HepG2 (cell line): ENCODE results near the gene TCF12. TPM values are rescaled to one million over a fixed set of nuclear protein-coding genes. Genes with fewer than 3 reads are reported as not detected.
A peak's percentile ranks its signal among the peaks of the same experiment; 100 is the strongest.

Source experiments
- CREB1 ChIP-seq, 2 experiments: fragments of 450-650 bp in 1 of 2; IDR thresholded peaks; 2 replicates each; pipeline ENCODE4 v1.6.1; 2016 to 2017; ENCODE audit warnings: control low read depth in 1 of 2, mild to moderate bottlenecking in 1 of 2, missing compliant biosample characterization in 1 of 2, missing genetic modification characterization in 1 of 2
- HCFC1 ChIP-seq: fragments of 150-350 bp; IDR thresholded peaks from 2 replicates; pipeline ENCODE4 v1.6.1; 2014; ENCODE audit warnings: low read depth, low read length
- KDM6A ChIP-seq: IDR thresholded peaks from 2 replicates; pipeline ENCODE4 v1.6.1; 2016; ENCODE audit warnings: low read depth
- MEF2D ChIP-seq: sonication (generic); formaldehyde crosslinking; IDR thresholded peaks from 2 replicates; pipeline ENCODE4 v1.5.1; 2020; ENCODE audit warnings: mild to moderate bottlenecking, missing genetic modification reagents
- NCOR1 ChIP-seq: fragments of 200-600 bp; sonication (generic); IDR thresholded peaks from 2 replicates; pipeline ENCODE4 v1.7.0; 2017; ENCODE audit warnings: antibody characterized with exemption, low read length, borderline replicate concordance
- RXRA ChIP-seq: sonication (generic); formaldehyde crosslinking; IDR thresholded peaks from 2 replicates; pipeline ENCODE4 v1.5.1; 2020; ENCODE audit warnings: missing genetic modification reagents
- SKI ChIP-seq: fragments of 450-650 bp; IDR thresholded peaks from one replicate; pipeline ENCODE4 v1.6.1; 2018; ENCODE audit warnings: mild to moderate bottlenecking; ENCODE audit not compliant: partially characterized antibody
- YY1 ChIP-seq: IDR thresholded peaks from 2 replicates; pipeline ENCODE4 v1.6.1; 2011; ENCODE audit warnings: low read length, low read depth, moderate library complexity, mild to moderate bottlenecking; ENCODE audit not compliant: insufficient read depth, insufficient replicate concordance
- ZFP41 ChIP-seq: sonication (generic); formaldehyde crosslinking; IDR thresholded peaks from 2 replicates; pipeline ENCODE4 v1.4.0; 2020; ENCODE audit warnings: mild to moderate bottlenecking, missing genetic modification reagents, borderline replicate concordance
- ZNF703 ChIP-seq: sonication (generic); formaldehyde crosslinking; IDR thresholded peaks from 2 replicates; pipeline ENCODE4 v1.5.1; 2020; ENCODE audit warnings: missing genetic modification reagents, mild to moderate bottlenecking, moderate library complexity, borderline replicate concordance
- polyA plus RNA-seq, 8 experiments: library from polyadenylated mRNA; depleted of rRNA in 3 of 8; stranded (reverse) in 7 of 8; unstranded in 1 of 8; fragments of >200 nt; fragmentation: Illumina TruSeq in 4 of 8; extraction: Trizol in 4 of 8; gene quantifications; 2 replicates each; pipeline versions ENCODE4 v1.2.1 to v1.2.3, GENCODE V29; 2011 to 2016; ENCODE audit warnings: low read depth in 4 of 8, missing spikeins in 1 of 8, mixed read lengths in 1 of 8; ENCODE audit not compliant: insufficient read depth in 1 of 8
- total RNA-seq, 5 experiments: library from RNA; depleted of rRNA; stranded (reverse); fragments of >200 nt; fragmentation: Illumina TruSeq; extraction: Trizol; gene quantifications; 2 replicates each; pipeline ENCODE4 v1.2.3, GENCODE V29; 2016; ENCODE audit warnings: low read depth in 1 of 5
- TF ChIP-seq, protein P1 (sequence below), 2 experiments: sonication (generic) in 1 of 2; formaldehyde crosslinking in 1 of 2; IDR thresholded peaks; 2 replicates each; pipeline versions ENCODE4 v1.6.1 to v1.9.0; 2014 to 2022; ENCODE audit warnings: antibody characterized with exemption in 1 of 2, borderline replicate concordance in 1 of 2, inconsistent platforms in 1 of 2, low read depth in 1 of 2, missing genetic modification reagents in 1 of 2
- TF ChIP-seq, protein P2 (sequence below): IDR thresholded peaks from 2 replicates; pipeline ENCODE4 v1.6.1; 2018; ENCODE audit warnings: missing genetic modification reagents
- TF ChIP-seq, protein P3 (sequence below): sonication (generic); formaldehyde crosslinking; IDR thresholded peaks from 2 replicates; pipeline ENCODE4 v1.4.0; 2020; ENCODE audit warnings: missing genetic modification reagents, mild to moderate bottlenecking, borderline replicate concordance
- TF ChIP-seq, protein P4 (sequence below): IDR thresholded peaks from 2 replicates; pipeline ENCODE4 v1.4.0; 2020; ENCODE audit warnings: mild to moderate bottlenecking, missing genetic modification reagents

The TCF12 gene
- total and polyA plus RNA-seq, 2 of the 13 experiments (the other 11 are each of a cell fraction or from before 2014, with no cell fraction given), result 48.6 to 51.1 TPM

DNA sequence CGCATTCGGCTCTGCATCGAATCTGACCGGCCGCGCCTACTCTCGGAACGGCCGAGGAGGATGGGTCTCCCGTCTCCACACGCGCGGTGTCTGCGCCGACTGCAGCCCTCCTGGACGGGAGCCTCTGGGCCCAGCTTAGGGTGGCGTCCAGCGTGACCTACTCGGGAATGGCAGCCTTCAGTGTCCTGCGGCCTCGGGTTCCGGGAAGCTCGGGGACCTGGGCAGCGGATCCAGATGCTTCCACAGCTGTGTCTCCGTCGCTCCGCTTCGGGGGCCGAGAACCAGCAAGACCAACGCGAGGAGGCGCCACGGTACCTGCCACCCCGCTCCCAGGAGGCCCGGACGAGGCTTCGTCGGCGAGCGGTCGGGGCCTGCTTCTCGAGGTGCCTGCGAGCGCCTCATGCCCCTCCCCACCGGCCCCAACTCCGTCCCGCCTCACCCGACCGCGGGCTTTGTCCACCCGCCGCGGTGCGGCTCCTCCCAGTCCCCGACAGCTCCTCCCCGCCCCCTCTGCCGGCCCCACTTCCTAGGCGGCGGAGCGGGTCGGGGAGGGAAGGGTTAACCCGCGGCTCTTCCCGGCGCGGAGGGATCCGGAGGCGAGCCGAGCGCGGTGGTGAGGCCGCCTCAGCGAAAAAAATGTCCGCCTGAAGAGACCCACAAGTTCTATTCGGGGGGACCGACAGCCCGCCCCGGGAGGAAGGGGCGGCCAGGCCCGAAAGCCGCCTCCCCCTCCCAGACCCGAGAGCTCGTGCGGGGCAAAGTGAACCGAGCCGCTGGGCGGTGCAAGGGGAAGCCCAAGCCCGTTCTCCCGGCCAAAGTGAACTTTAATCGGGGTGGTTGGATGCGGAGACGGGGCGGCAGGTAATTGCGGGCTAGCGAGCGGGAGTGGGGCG is at the start of gene TCF12 (continued):
- TF ChIP-seq, protein P1, sequence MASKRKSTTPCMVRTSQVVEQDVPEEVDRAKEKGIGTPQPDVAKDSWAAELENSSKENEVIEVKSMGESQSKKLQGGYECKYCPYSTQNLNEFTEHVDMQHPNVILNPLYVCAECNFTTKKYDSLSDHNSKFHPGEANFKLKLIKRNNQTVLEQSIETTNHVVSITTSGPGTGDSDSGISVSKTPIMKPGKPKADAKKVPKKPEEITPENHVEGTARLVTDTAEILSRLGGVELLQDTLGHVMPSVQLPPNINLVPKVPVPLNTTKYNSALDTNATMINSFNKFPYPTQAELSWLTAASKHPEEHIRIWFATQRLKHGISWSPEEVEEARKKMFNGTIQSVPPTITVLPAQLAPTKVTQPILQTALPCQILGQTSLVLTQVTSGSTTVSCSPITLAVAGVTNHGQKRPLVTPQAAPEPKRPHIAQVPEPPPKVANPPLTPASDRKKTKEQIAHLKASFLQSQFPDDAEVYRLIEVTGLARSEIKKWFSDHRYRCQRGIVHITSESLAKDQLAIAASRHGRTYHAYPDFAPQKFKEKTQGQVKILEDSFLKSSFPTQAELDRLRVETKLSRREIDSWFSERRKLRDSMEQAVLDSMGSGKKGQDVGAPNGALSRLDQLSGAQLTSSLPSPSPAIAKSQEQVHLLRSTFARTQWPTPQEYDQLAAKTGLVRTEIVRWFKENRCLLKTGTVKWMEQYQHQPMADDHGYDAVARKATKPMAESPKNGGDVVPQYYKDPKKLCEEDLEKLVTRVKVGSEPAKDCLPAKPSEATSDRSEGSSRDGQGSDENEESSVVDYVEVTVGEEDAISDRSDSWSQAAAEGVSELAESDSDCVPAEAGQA (IDR thresholded peaks at IDR 0.05; ENCODE audit: low read depth), result peak; percentile 77; the same call in 1 of the 2 replicates
- TF ChIP-seq, protein P1 (CRISPR knock-in tag; IDR thresholded peaks at IDR 0.05; ENCODE audit: borderline replicate concordance), result no peak
- TF ChIP-seq, protein P2, sequence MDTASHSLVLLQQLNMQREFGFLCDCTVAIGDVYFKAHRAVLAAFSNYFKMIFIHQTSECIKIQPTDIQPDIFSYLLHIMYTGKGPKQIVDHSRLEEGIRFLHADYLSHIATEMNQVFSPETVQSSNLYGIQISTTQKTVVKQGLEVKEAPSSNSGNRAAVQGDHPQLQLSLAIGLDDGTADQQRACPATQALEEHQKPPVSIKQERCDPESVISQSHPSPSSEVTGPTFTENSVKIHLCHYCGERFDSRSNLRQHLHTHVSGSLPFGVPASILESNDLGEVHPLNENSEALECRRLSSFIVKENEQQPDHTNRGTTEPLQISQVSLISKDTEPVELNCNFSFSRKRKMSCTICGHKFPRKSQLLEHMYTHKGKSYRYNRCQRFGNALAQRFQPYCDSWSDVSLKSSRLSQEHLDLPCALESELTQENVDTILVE (CRISPR knock-in tag), result peak; percentile 98
- 0 out of 2 replicates have a peak, but pooled peaks have one; percentile 64 for TF ChIP-seq ZFP41 (CRISPR knock-in tag)
- TF ChIP-seq HCFC1, result no peak
- no peak for TF ChIP-seq ZNF703 (CRISPR knock-in tag)
- peak; percentile 43; the same call in 1 of the 2 replicates for TF ChIP-seq KDM6A (CRISPR knock-in tag)
- peak; percentile 77; the same call in 1 of the 2 replicates for TF ChIP-seq MEF2D
- TF ChIP-seq SKI, result peak; percentile 66
- 0 out of 2 replicates have a peak, but pooled peaks have one; percentile 24 for TF ChIP-seq CREB1 (IDR thresholded peaks at IDR 0.05)
- peak; percentile 38; the same call in 1 of the 2 replicates for TF ChIP-seq CREB1 (CRISPR knock-in tag; IDR thresholded peaks at IDR 0.05)
- TF ChIP-seq YY1, result peak; percentile 91
- TF ChIP-seq, protein P3, sequence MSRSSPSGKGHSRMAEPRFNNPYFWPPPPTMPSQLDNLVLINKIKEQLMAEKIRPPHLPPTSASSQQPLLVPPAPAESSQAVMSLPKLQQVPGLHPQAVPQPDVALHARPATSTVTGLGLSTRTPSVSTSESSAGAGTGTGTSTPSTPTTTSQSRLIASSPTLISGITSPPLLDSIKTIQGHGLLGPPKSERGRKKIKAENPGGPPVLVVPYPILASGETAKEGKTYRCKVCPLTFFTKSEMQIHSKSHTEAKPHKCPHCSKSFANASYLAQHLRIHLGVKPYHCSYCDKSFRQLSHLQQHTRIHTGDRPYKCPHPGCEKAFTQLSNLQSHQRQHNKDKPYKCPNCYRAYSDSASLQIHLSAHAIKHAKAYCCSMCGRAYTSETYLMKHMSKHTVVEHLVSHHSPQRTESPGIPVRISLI (CRISPR knock-in tag), result peak; percentile 86
- TF ChIP-seq RXRA (CRISPR knock-in tag), result peak; percentile 79; the same call in 1 of the 2 replicates
- TF ChIP-seq NCOR1, result no peak
- TF ChIP-seq, protein P4, sequence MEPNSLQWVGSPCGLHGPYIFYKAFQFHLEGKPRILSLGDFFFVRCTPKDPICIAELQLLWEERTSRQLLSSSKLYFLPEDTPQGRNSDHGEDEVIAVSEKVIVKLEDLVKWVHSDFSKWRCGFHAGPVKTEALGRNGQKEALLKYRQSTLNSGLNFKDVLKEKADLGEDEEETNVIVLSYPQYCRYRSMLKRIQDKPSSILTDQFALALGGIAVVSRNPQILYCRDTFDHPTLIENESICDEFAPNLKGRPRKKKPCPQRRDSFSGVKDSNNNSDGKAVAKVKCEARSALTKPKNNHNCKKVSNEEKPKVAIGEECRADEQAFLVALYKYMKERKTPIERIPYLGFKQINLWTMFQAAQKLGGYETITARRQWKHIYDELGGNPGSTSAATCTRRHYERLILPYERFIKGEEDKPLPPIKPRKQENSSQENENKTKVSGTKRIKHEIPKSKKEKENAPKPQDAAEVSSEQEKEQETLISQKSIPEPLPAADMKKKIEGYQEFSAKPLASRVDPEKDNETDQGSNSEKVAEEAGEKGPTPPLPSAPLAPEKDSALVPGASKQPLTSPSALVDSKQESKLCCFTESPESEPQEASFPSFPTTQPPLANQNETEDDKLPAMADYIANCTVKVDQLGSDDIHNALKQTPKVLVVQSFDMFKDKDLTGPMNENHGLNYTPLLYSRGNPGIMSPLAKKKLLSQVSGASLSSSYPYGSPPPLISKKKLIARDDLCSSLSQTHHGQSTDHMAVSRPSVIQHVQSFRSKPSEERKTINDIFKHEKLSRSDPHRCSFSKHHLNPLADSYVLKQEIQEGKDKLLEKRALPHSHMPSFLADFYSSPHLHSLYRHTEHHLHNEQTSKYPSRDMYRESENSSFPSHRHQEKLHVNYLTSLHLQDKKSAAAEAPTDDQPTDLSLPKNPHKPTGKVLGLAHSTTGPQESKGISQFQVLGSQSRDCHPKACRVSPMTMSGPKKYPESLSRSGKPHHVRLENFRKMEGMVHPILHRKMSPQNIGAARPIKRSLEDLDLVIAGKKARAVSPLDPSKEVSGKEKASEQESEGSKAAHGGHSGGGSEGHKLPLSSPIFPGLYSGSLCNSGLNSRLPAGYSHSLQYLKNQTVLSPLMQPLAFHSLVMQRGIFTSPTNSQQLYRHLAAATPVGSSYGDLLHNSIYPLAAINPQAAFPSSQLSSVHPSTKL (CRISPR knock-in tag), result peak; percentile 86
